KBM-7 (cell line): ENCODE measurements around the gene PCGF1.
"Not testable (repeated sequence)": the region's sequence is repeated elsewhere in the genome, so short reads cannot be mapped to it uniquely, and the experiment has no call there.

ENCODE experiments used
- DNase-seq: peaks from one replicate; pipeline ENCODE4 v3.0.0-alpha.2; 2015
- in situ Hi-C: fragments of 300-500 bp; cut with MboI; formaldehyde crosslinking; loops from 2 replicates; pipeline ENCODE4 v1.14.3; 2020; ENCODE audit warnings: low sequenced_read_pairs, low pct_unique_long_range_greater_than_20kb, mixed read lengths

The PCGF1 gene

DNA sequence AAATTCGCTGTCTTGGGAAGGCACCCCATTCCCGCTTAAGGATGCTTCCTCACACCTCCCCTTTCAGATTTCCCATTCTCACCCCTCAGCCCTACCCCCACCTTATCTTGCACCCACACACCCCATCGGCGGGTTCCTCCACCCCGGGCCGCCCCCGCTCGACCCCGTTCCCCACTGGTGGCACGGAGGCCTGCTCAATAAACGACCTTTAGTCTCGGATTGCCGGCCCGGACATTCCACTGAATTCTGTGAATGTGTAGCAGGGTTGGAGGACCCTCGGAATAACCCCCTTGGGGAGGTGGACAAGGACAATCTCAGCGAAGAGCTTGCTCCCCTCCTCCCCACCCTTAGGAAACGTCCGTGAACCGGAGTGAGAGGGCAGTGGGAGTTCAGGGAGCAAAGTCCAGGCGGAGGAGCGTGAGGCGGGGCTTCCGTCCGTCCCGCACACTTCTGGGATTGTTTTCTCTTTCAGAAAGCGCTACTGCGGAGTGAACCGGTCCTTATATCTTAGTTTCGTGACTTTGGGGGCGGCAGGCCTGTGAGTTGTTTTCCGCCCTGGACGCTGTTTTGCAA lies 5.3 kb downstream of the PCGF1 start:
- no peak for DNase-seq
- in situ Hi-C loops, result no loop called here

DNA sequence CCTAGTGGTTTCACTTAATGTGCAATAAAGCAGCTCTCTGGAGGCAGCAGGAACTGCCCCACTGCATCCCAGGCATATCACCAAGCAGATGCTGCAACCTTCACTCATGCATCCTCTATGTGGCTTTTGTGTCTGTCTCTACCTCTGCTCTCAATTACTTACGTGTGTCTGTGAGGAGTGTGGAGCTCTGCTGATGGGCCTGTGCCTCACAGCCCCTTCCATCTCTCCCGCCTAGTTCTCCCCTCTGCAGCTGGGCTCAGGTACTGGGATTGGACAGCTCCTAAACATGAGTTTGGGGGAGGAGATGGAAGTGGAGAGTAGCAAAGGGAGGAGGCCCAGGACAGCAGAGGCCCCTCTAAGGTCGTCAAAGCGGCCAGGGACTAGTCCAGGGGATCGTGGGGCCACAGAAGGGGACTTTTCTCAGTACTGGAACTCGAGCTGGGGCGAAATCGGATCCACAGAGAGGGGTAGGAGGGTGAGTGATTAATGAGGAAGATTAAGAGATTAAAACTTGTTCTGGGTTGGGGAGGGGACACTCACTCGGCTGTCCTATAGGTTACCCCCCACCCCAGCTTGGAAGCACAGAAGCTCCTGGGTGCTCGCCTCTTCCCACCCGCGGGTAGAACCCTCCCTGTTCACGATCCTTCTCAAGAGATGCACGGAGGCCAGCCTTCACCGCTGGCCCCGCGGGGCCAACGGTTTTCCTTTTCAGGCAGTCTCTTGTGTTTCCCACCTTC lies 6.0 kb downstream of the PCGF1 start:
- no peak for DNase-seq
- in situ Hi-C loops, result no loop called here

DNA sequence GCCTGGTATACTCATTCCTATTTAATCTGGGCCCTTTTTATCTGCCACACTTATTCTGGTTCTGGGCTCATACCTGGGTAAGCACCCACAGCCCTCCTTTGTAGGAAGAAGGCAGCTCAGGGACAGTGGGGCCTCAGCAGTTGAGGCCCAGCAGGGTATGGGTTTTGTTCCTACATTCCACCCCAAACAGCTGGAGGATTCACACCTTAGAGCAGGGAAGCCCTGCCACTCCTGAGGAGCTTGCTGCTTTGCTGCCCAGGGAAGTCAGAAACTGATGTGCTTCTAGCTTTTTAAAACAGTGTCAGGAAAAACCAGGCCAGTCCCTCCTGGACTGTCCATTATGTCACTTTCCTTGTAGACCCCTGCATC lies 6.9 kb downstream of the PCGF1 start:
- DNase-seq, result no peak

DNA sequence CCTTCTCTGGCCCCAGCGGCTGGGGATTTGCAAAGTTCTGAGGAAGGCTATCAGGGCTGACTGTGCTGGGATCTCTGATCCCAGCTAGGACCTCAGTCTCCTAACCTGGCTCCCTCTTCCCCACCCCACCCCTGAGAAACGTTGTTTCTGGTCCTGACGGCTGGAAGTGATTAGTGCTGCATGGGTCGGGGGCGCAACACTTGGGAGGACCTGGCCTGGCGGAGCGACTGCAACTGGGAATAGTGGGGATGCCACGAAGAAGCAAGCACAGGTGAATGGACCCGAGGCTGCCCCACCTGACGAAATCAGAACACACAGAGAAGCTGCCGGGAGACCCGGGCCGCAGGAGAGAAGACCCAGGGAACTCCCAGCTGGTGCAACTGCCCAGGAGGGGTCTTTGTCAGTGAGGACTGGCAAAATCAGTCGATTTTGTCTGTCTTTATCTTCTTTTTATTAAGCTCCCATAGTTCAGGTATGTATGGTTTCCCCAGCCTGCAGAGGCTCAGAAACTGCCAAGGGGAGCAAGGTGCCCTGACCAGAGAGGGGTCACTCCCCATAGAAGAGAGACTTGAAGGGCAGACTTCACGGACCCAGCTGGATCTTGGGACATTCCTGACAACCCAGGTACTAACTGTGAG lies 7.4 kb downstream of the PCGF1 start:
- in situ Hi-C loops, result no loop called here
- DNase-seq, result no peak

More for the DNA sequence above, 6.9 kb downstream of the PCGF1 start:
- in situ Hi-C loops, result no loop called here

DNA sequence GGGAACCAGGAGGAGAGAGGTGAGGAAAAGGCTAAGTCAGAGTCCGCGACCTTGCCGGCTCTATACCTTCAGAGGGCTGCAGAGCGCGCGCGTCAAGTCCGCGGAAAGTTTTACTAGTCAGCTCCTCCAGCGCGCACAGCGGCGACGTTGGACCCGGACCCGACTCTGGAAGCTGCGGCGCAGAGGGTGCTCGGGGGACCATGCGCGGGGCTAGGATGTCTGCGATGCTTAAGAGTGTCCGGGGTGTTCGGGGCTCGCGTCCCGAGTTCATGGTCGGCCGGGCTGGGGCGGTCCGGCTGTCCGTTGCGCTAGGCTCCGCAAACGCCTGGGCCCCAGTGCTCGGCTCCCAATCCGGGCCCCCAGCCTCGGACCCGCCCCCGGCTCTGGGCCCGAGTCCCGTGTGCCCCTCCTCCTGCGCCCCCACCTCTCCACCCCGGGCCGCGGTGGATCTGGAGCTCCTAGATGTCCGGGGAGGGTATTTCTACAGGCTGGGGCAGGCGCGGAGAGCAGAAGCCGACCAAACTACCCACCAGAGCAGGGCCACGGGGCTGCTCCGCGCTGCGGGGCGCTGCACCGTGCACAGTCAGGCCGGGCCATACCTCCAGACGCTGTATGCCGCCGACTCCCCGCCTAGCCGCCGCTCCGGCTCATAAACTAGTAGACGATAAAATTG lies 8.1 kb downstream of the PCGF1 start, which contains the start of gene LBX2:
Gene LBX2, minus strand, starts transcription at position 337 of the 673 bp plus-strand sequence. Its CDS starts 66 bp downstream, at position 271.
- in situ Hi-C loops, result no loop called here
- no peak for DNase-seq

DNA sequence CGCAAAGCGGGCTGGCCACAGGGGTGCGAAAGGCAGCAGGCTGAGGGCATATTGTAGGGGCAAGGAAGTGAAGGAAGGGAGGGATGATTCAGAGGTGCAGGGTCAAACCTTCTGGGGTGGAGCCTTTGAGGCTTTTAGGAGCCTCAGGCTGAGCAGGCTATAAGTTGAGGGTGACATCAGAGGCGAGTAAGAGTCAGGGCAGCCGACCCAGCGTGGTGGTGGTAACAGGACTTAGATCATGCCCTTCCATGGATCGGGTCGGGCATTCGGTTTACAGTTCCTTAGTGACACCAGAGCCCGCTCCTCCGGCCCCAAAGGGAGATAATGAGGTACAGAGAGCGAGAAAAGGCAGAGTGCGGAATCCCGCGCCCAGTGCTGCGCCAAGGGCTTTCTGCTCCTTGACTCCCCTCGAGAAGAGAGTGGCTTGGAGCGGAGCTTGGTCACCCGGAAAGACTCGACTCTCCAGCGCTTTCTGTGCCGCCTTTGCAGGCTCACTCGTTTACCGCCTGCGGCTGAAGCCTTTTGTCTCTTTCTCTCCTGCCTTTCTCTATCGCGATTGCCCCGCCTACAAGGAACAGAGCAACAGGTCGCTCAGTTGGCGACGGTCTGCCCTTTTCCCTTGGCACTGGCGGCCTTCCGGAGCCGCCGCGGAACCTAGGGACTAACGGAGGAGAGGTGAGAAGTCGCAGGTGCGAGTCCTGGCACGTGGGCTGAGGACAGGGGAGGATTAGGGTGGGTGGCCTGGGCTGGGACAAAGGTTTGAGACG lies 8.8 kb downstream of the PCGF1 start:
- no peak for DNase-seq
- in situ Hi-C loops, result no loop called here

DNA sequence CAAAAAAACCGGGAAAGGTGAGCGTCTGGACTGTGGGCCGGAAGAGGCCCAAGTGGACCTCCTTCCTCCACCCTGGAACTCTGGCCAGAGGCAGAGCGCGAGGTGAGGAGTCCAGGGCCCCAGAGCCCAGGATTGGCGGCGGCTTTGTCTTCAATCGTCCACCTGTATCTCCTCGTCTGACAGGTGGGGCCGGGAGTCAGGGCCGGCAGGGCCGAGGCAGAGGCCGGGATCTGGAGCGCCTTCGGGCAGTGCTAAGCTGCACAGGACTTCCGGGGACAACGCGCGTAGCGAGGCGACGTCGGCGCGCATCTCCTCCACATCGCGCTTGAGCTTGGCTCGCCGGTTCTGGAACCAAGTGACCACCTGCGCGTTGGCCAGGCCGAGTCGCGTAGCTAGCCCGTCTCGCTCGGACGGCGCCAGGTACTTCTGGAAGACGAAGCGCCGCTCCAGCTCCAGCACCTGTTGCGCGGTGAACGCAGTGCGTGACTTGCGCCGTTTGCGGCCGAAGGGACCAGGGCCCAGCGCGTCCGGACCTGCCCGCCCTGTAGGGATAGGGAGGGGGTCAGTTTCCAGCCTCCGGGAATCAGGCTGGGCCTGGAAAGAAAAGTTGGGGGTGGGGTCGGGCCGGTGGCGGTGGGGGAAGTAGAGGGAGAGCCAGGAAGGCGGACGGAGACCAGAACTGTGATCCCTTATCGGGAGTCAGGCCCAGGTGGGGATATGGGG lies 9.6 kb downstream of the PCGF1 start:
- in situ Hi-C loops, result no loop called here
- DNase-seq, result no peak

DNA sequence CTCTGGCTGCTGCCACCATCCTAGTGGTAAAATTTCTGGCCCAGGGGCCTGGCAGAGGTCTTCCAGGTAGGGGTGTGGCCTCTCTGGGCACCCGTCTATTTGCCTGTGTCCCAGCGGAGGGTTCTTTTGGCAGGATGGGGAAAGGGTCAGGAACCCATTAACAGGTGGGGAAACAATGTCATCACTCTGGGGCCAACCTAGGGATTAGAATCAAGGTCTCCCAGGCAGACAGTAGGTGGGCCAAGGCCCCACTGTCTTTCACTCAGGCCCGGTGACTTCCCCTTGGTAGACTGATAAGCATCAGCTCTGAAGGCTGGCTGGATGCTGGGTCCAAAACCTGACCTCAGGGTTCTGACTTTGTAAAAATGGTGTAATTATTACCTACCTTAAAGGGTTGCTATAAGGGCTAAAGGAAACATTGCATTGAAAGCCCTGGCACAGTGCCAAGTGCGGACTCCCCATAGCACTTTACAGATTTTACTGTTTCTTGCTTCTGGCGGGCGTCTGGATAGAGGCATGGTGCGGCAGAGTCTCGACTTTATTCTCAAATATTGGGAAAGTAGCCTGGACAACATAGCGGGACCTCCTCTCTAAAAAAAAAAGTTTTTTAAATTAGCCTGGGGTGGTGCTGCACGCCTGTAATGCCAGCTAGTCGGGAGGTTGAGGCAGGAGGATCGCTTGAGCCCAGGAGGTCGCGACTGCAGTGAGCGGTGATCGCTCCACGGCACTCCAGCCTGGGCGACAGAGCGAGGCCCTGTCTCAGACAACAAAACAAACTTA lies 10.3 kb downstream of the PCGF1 start:
- in situ Hi-C loops, result no loop called here
- DNase-seq, result no peak

DNA sequence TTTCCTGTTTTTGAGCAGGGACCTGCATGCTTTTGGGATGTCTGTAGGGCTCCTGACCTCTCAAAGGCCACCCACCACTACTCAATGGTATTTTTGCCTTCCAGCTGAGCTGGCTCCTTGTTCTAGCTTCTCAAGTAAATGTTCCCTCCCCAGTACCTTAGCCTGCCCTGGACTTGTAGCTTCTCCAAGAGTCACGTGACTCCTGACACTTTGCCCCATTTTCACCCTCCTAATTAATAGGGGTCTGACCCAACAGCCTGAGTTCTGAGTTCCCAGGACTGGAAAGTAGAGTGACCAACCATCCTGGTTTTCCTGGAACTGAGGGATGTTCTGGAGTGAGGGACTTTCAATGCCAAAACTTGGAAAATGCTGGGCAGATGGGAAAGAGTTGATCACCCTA lies 12.1 kb downstream of the PCGF1 start:
- no peak for DNase-seq
- in situ Hi-C loops, result no loop called here

DNA sequence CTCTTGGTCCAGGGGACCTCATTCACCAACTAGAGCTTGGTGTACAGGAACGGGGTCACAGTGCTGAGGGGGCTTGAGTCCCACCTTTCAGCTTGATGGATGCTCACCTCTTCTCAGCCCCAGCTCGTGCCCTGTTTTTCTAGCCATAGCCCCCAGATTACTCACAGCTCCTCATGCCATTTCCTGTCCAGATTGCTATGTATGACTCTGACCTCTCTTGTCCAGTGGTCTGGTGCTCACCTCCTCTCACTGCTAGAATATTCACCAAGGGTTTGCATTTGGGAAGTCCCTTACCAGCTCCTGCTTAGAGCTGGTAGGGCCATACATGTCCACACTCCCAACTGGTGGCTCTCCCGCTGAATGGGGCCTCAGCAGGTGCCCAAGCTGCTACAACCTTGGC lies 13.9 kb downstream of the PCGF1 start:
- no peak for DNase-seq
- in situ Hi-C loops, result no loop called here

DNA sequence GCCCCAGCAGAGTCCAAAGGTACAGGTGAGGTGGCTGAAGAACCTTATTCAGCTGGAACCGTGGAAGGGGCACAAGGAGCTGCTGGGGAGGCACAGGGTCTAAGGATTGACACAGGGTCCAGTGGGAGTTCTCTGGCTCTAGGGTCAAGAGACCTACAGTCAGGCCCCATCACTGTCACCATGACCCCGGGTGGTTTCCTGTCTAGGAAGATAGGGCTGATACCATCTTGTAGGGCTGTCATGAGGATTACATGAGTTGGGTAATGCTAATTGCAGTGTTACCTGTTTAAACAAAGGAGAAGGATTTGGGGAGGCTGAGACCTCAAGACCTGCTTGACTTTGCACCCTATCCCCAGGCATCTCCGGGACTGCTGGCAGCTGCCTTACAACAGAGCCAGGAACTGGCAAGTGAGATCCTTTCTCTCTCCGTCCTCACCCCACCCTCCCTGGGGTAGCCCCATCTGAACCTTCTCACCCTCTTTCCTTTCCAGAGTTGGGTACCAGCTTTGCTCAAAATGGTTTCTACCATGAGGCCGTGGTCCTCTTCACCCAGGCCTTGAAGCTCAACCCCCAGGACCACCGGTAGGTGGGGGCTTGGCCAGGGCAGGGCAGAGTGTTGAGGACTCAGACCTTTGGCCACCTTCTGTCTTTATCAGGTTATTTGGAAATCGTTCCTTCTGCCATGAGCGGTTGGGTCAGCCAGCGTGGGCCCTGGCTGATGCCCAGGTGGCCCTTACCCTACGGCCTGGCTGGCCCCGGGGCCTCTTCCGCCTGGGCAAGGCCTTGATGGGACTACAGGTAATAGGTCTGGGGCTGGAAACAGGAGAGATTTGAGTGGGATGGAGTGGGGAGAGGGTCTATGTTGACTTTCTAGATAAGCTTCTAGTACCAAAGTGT lies 15.6 kb downstream of the PCGF1 start:
- no peak for DNase-seq
- in situ Hi-C loops, result no loop called here

DNA sequence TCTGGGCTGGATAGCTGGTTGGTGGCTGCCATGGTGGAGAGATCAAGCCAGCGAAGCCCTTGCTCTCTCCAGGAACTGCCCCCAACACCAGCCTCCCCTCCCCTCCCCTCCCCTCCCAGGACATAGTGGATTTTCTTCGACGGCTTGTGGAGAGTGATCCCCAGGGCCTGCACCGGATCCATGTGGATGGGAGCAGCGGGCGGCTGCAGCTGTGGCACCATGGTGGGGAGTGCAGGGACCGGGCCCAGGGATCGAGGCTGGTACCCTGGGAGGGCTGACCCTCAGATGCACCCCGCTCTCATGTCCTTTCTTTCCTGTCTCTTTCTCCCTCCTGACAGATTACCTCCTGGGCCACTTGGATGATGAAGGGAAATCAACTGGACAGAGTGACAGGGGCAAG lies 17.6 kb downstream of the PCGF1 start:
- in situ Hi-C loops, result loop anchor here (10.0 kb wide), 1 partner anchor 105 kb away; no protein-coding TSS in a partner anchor
- no peak for DNase-seq

DNA sequence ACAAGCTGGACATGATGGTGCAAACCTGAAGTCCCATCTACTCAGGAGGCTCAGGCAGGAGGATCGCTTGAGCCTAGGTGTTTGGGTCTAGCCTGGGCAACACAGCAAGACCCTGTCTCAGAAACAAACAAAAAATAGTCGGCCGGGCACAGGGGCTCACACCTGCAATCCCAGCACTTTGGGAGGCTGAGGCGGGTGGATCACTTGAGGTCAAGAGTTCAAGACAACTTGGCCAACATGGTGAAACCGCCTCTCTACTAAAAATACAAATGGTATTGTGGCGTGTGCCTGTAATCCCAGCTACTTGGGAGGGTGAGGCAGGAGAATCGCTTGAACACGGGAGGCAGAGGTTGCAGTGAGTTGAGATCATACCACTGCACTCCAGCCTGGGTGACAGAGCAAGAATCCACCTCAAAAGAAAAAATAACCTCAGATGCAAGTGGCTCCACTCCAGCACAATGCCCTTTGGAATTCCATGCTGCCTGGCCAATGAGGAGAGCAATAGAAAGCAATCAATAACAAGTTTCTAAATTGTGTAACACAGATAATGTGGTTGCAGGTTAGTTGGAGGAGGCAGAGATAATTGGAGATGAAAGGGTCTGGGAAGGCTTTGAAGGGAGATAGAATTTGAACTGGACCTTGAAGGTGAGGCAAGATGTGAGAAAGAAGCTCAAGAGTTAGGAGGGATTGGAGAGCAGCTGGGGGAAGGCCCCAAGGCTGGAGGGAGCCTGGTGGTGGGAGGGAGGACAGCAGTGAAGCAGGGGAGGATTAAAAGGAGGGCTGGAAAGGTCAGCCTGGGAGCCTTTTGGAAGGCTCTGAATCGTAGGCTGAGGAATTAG lies 18.6 kb downstream of the PCGF1 start:
- in situ Hi-C loops, result loop anchor here (10.0 kb wide), 1 partner anchor 106 kb away; no protein-coding TSS in a partner anchor

DNA sequence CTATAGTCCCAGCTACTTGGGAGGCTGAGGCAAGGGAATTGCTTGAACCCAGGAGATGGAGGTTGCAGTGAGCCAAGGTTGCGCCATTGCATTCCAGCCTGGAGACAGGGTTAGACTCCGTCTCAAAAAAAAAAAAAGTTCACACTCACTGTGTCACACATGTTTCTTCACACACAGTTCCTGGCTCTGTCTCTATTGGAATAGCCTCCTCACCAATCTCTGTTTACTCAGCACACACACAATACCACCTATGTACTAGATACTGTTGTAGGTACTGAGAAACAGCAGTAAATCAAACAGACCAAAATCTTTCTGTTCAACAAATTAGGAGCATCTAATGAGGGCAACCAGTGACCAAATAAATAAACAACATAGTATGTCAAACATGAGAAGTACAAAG lies 21.4 kb downstream of the PCGF1 start:
- DNase-seq, result no peak
- in situ Hi-C loops, result loop anchor here (10.0 kb wide), 1 partner anchor 109 kb away; no protein-coding TSS in a partner anchor

More for the DNA sequence above, 18.6 kb downstream of the PCGF1 start:
- DNase-seq, result no peak

DNA sequence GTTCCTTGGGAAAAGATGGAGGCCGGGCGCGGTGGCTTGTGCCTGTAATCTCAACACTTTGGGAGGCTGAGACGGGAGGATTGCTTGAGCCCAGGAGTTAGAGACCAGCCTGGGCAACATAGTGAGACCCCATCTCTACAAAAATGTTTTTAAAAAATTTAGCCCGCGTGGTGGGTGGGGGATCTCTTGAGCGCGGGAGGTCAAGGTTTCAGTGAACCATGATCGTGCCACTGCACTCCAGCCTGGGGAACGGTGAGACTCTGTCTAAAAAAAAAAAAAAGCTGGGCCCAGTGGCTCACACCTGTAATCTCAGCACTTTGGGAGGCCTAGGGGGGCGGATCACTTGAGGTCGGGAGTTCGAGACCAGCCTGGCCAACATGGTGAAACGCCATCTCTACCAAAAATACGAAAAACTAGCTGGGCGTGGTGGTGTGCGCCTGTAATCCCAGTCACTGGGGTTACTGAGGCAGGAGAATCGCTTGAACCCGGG lies 23.8 kb downstream of the PCGF1 start:
- in situ Hi-C loops, result loop anchor here (10.0 kb wide), 1 partner anchor 111 kb away; no protein-coding TSS in a partner anchor
- not testable (repeated sequence) for DNase-seq
